Left lung (tissue), 10 donors: ENCODE results near the gene SHISA2. TPM values are rescaled to one million over a fixed set of nuclear protein-coding genes. Genes with fewer than 3 reads are reported as not detected.
A peak's percentile ranks its signal among the peaks of the same experiment; 100 is the strongest.

Experiments used
- ATAC-seq: fragments of 200-7000 bp; cut with Tn5 transposase; one replicate; pipeline ENCODE4 v1.9.1; 2020; ENCODE audit warnings: moderate library complexity
- DNase-seq, 4 donors: peaks; one replicate each; pipeline ENCODE4 v3.0.0-alpha.2; 2013 to 2020
- H3K27ac ChIP-seq, 2 donors: fragments of 200-600 bp; sonication (generic) in 1 of 2; one replicate each; pipeline versions ENCODE4 v1.5.0 to v1.8.0; 2020 to 2021
- H3K27me3 ChIP-seq, 2 donors: fragments of 200-600 bp; sonication (generic) in 1 of 2; one replicate each; pipeline versions ENCODE4 v1.5.0 to v1.8.0; 2020 to 2021
- H3K36me3 ChIP-seq, 2 donors: fragments of 200-600 bp; sonication (generic) in 1 of 2; one replicate each; pipeline versions ENCODE4 v1.5.0 to v1.8.0; 2020 to 2021
- H3K4me1 ChIP-seq, 2 donors: fragments of 200-600 bp; one replicate each; pipeline ENCODE4 v1.8.0; 2021
- H3K4me3 ChIP-seq, 2 donors: fragments of 200-600 bp; sonication (generic) in 1 of 2; one replicate each; pipeline versions ENCODE4 v1.5.0 to v1.8.0; 2020 to 2021; ENCODE audit warnings: mild to moderate bottlenecking in 1 of 2
- H3K9me3 ChIP-seq, 2 donors: fragments of 200-600 bp; sonication (generic) in 1 of 2; one replicate each; pipeline versions ENCODE4 v1.5.0 to v1.8.0; 2020 to 2021
- CTCF ChIP-seq, 2 donors: fragments of 200-600 bp; sonication (generic) in 1 of 2; IDR thresholded peaks; one replicate each; pipeline versions ENCODE4 v1.5.0 to v1.8.0; 2021; ENCODE audit warnings: antibody characterized with exemption in 2 of 2
- intact Hi-C, 2 donors: fragments of 100-400 bp; cut with DNase I; formaldehyde crosslinking; loops; one replicate each; pipeline versions ENCODE4 v1.11.2 to v1.14.2; 2022
- polyA plus RNA-seq, 6 donors: library from polyadenylated mRNA; unstranded; fragments of 120-200 nt; gene quantifications; one replicate each; pipeline ENCODE4 v1.2.1, GENCODE V29; 2013; ENCODE audit not compliant: insufficient read length in 6 of 6
- total RNA-seq, 2 donors: library from RNA; stranded (reverse); fragmentation: NEBNext Ultra II Directional; extraction: Animal tissue kit (Norgen Biotek cat#: 25700); gene quantifications; one replicate each; pipeline ENCODE4 v1.2.1, GENCODE V29; 2021
- donor health status: DM: no; HTN: yes; CAD: no.
- donor health status: DM: no; HTN: no; CAD: no.

SHISA2 gene
- total and polyA plus RNA-seq, 8 donors = 12.0 to 63.8 (median 43.2) TPM

GRCh38 chr13:26041444-26041843, 10.4 kb downstream of the SHISA2 start:
- no peaks in the 10 kb centered on the region for H3K36me3 ChIP-seq
- H3K4me3 ChIP-seq = no peak overlapping the region
- no peak for ATAC-seq
- no peak for TF ChIP-seq CTCF (IDR thresholded peaks at IDR 0.05)
- H3K9me3 ChIP-seq = no peaks in the 10 kb centered on the region
- no peak overlapping the region for H3K27ac ChIP-seq
- H3K4me1 ChIP-seq = no peaks in the 10 kb centered on the region
- peak in 1 of 4 donors; percentile 34 for DNase-seq
- H3K27me3 ChIP-seq = peaks cover 0 to 1% of the 10 kb centered on the region in 2 donors
- intact Hi-C loops = no loop called here

GRCh38 chr13:26038931-26039475, 12.8 kb downstream of the SHISA2 start:
- Histone ChIP-seq H3K27ac (no peak overlapping the region), H3K9me3 (no peaks in the 10 kb centered on the region), H3K4me1 (no peaks in the 10 kb centered on the region), H3K4me3 (no peak overlapping the region), H3K36me3 (no peaks in the 10 kb centered on the region), H3K27me3 (no peaks in the 10 kb centered on the region)
- no peak for DNase-seq
- ATAC-seq = no peak
- intact Hi-C loops = no loop called here
- TF ChIP-seq CTCF (IDR thresholded peaks at IDR 0.05) = no peak

- Histone ChIP-seq H3K27me3 (no peaks in the 10 kb centered on the region), H3K4me3 (no peak overlapping the region), H3K27ac (no peak overlapping the region), H3K36me3 (no peaks in the 10 kb centered on the region), H3K4me1 (no peaks in the 10 kb centered on the region), H3K9me3 (no peaks in the 10 kb centered on the region)
- TF ChIP-seq CTCF (IDR thresholded peaks at IDR 0.05) = peak; percentile 23 to 25
- ATAC-seq (peak; percentile 82), DNase-seq (no peak)
- intact Hi-C loops = no loop called here
Measured at GRCh38 chr13:26037302-26037701, 14.5 kb downstream of the SHISA2 start.

GRCh38 chr13:26036383-26036782, 15.4 kb downstream of the SHISA2 start:
- Histone ChIP-seq H3K27me3 (no peaks in the 10 kb centered on the region), H3K27ac (no peak overlapping the region), H3K9me3 (peaks cover 0 to 6% of the 10 kb centered on the region in 2 donors), H3K36me3 (no peaks in the 10 kb centered on the region), H3K4me3 (no peak overlapping the region), H3K4me1 (no peaks in the 10 kb centered on the region)
- DNase-seq = no peak
- intact Hi-C loops = no loop called here
- TF ChIP-seq CTCF (IDR thresholded peaks at IDR 0.05) = no peak
- ATAC-seq = peak; percentile 60

DNA sequence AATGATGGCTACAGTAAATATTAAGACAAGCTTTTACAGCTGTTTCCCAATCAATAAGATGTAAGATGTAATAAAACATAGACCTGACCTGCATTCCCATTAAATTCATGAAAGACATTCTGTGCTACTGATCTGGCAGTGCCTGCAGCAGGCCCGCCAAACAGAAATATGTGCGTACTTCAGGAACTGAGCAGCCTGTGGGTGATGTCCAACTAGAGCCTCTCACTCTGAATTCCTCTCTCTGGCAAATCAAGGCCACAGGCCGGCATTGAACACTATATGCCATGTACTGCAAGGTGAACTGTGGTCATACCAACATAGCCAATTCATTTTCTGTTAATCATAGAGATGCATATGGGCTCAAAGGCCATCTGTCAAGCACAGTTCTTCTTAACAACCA, 17.8 kb downstream of the SHISA2 start:
- no peak for TF ChIP-seq CTCF (IDR thresholded peaks at IDR 0.05)
- Histone ChIP-seq H3K9me3 (peaks cover 0 to 8% of the 10 kb centered on the region in 2 donors), H3K4me1 (no peaks in the 10 kb centered on the region), H3K4me3 (no peak overlapping the region), H3K36me3 (no peaks in the 10 kb centered on the region), H3K27ac (no peak overlapping the region), H3K27me3 (no peaks in the 10 kb centered on the region)
- intact Hi-C loops = no loop called here
- ATAC-seq (no peak), DNase-seq (no peak)
